Breast epithelium (tissue), 3 donors: ENCODE results near the gene ZNF536.

Source experiments
- POLR2A ChIP-seq: fragments of 450-650 bp; IDR thresholded peaks from one replicate; pipeline ENCODE4 v1.6.1; 2016; ENCODE audit warnings: antibody characterized with exemption, mild to moderate bottlenecking, moderate library complexity
- POLR2AphosphoS5 ChIP-seq, 3 donors: sonication (generic); formaldehyde crosslinking; IDR thresholded peaks; one replicate each; pipeline ENCODE4 v1.6.1; 2017; ENCODE audit warnings: antibody characterized with exemption in 3 of 3
- TF ChIP-seq, protein P1 (sequence below), 3 donors: fragments of 450-650 bp; IDR thresholded peaks; one replicate each; pipeline ENCODE4 v1.5.1; 2016 to 2017; ENCODE audit warnings: antibody characterized with exemption in 3 of 3, mild to moderate bottlenecking in 3 of 3, moderate library complexity in 3 of 3

DNA sequence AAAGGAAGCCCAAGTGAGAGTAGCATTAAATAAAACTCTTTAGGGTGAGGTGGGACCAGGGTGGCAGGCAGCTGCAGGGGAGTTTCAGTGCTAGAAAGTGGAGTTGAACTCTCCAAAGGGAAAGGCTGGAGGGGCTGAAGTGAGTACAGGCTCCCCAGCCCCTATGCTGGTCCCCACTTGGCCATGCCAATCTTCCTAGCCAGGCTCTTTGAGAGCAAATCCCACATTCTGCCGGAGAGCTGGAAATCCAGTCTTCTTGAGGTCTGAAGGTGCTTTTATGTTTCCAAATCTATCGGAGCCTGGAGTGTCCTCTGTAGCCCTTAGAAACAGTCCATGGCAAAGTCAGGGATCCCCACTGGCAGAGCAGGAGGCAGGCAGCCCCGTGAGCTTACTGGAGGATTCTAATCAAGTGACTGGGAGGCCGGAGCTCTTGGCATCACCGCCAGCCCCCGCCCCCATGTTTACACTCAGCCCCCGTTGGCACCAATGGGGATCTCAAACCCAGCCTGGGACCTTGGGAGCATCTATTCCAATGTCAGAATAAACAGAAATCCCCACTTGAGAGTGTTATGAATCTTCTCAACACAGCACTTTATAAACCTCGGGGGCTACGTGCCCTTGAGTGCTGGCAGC is 18.3 kb downstream of the ZNF536 start:
- TF ChIP-seq, protein P1, sequence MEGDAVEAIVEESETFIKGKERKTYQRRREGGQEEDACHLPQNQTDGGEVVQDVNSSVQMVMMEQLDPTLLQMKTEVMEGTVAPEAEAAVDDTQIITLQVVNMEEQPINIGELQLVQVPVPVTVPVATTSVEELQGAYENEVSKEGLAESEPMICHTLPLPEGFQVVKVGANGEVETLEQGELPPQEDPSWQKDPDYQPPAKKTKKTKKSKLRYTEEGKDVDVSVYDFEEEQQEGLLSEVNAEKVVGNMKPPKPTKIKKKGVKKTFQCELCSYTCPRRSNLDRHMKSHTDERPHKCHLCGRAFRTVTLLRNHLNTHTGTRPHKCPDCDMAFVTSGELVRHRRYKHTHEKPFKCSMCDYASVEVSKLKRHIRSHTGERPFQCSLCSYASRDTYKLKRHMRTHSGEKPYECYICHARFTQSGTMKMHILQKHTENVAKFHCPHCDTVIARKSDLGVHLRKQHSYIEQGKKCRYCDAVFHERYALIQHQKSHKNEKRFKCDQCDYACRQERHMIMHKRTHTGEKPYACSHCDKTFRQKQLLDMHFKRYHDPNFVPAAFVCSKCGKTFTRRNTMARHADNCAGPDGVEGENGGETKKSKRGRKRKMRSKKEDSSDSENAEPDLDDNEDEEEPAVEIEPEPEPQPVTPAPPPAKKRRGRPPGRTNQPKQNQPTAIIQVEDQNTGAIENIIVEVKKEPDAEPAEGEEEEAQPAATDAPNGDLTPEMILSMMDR (IDR thresholded peaks at IDR 0.05) = no peak
- TF ChIP-seq POLR2A (no peak), POLR2AphosphoS5 (IDR thresholded peaks at IDR 0.05) (no peak)
